H1 (cell line): ENCODE measurements around the gene DYRK2. TPM values are rescaled to one million over a fixed set of nuclear protein-coding genes. Genes with fewer than 3 reads are reported as not detected.

ENCODE experiments used
- CTCF ChIA-PET: fragments of 300-600 bp; sonication (Branson Sonifier 250); formaldehyde crosslinking; loops from one replicate; lab custom pipeline; 2021; ENCODE audit not compliant: partially characterized antibody; lab: Charles Lee
- POLR2A ChIA-PET: fragments of 300-600 bp; sonication (Branson Sonifier 250); formaldehyde crosslinking; loops from one replicate; lab custom pipeline; 2021; ENCODE audit warnings: inconsistent platforms; ENCODE audit not compliant: partially characterized antibody; lab: Charles Lee
- DNase-seq, 2 experiments: peaks; one replicate each; pipeline versions ENCODE4 v3.0.0 to v3.0.0-alpha.2; 2010 to 2022; ENCODE audit warnings: low spot score in 2 of 2, low read depth in 1 of 2, mixed read lengths in 1 of 2
- FAIRE-seq: peaks from 2 replicates; lab custom pipeline; 2011; peaks lifted over from hg19 to GRCh38; lab: Jason Lieb, UNC
- H2AFZ ChIP-seq: 2 replicates; pipeline ENCODE4 v1.8.1; 2012; ENCODE audit warnings: low read length, inconsistent platforms
- H2AK5ac ChIP-seq: 2 replicates; pipeline ENCODE4 v1.6.1; 2013; ENCODE audit warnings: low read depth, low read length
- H2BK120ac ChIP-seq: replicated peaks from 2 replicates; pipeline ENCODE3; 2013; ENCODE audit warnings: low read depth, low read length, inconsistent platforms
- H2BK12ac ChIP-seq: 2 replicates; pipeline ENCODE4 v1.6.1; 2013; ENCODE audit warnings: low read depth, low read length
- H2BK15ac ChIP-seq: 2 replicates; pipeline ENCODE4 v1.6.1; 2013; ENCODE audit warnings: low read length
- H2BK20ac ChIP-seq: 2 replicates; pipeline ENCODE4 v1.6.1; 2013; ENCODE audit warnings: low read length
- H2BK5ac ChIP-seq: 2 replicates; pipeline ENCODE4 v1.6.1; 2013; ENCODE audit warnings: low read depth, low read length
- H3K14ac ChIP-seq: 2 replicates; pipeline ENCODE4 v1.6.1; 2013; ENCODE audit warnings: inconsistent platforms; ENCODE audit not compliant: insufficient read length
- H3K18ac ChIP-seq: 2 replicates; pipeline ENCODE4 v1.6.1; 2013; ENCODE audit warnings: low read length; ENCODE audit errors: extremely low read depth
- H3K23ac ChIP-seq: 2 replicates; pipeline ENCODE4 v1.6.1; 2013; ENCODE audit warnings: inconsistent platforms; ENCODE audit not compliant: insufficient read length
- H3K23me2 ChIP-seq: 2 replicates; pipeline ENCODE4 v1.6.1; 2013; ENCODE audit warnings: low read depth, low read length
- H3K27ac ChIP-seq: 2 replicates; pipeline ENCODE4 v1.6.1; 2011; ENCODE audit warnings: low read depth, low read length, inconsistent platforms
- H3K27me3 ChIP-seq, 4 experiments: replicated peaks in 1 of 4; 1 replicate in 1 of 4; 2 replicates in 3 of 4; pipeline versions ENCODE4 v1.6.1 to v1.8.1; 2011 to 2013; ENCODE audit warnings: low read length in 3 of 4, mild to moderate bottlenecking in 3 of 4, inconsistent platforms in 2 of 4, mixed read lengths in 2 of 4, moderate library complexity in 1 of 4; ENCODE audit not compliant: control insufficient read depth in 3 of 4, insufficient read depth in 3 of 4; ENCODE audit errors: extremely low read depth in 1 of 4
- H3K36me3 ChIP-seq, 4 experiments: 2 replicates each; pipeline versions ENCODE4 v1.6.1 to v1.8.1; 2011 to 2013; ENCODE audit warnings: mild to moderate bottlenecking in 4 of 4, low read length in 3 of 4, moderate library complexity in 2 of 4, control low read depth in 1 of 4, inconsistent platforms in 1 of 4; ENCODE audit not compliant: insufficient read depth in 4 of 4, control insufficient read depth in 2 of 4
- H3K4ac ChIP-seq: replicated peaks from 2 replicates; pipeline ENCODE3; 2013; ENCODE audit warnings: low read length, low read depth, mixed read lengths, inconsistent platforms; ENCODE audit not compliant: insufficient read length
- H3K4me1 ChIP-seq, 4 experiments: replicated peaks in 1 of 4; 1 replicate in 1 of 4; 2 replicates in 3 of 4; pipeline versions ENCODE4 v1.6.1 to v1.8.1; 2011 to 2013; ENCODE audit warnings: low read length in 3 of 4, inconsistent platforms in 2 of 4, mixed read lengths in 1 of 4; ENCODE audit not compliant: insufficient read depth in 4 of 4, control insufficient read depth in 3 of 4
- H3K4me2 ChIP-seq, 2 experiments: 2 replicates each; pipeline versions ENCODE4 v1.6.1 to v1.8.1; 2011 to 2013; ENCODE audit warnings: low read depth in 2 of 2, low read length in 2 of 2, control low read depth in 1 of 2, inconsistent platforms in 1 of 2, mild to moderate bottlenecking in 1 of 2; ENCODE audit not compliant: insufficient read depth in 1 of 2
- H3K4me3 ChIP-seq, 4 experiments: fragments of 200-600, 300-600 bp in 1 of 4; sonication (generic), shearing (Covaris generic), sonication (Bioruptor Twin) in 1 of 4; 2 replicates each; pipeline versions ENCODE4 v1.5.1 to v1.8.1; 2011 to 2016; ENCODE audit warnings: low read length in 4 of 4, low read depth in 3 of 4, control low read depth in 2 of 4, inconsistent platforms in 2 of 4, mild to moderate bottlenecking in 2 of 4, mixed read lengths in 1 of 4, moderate library complexity in 1 of 4; ENCODE audit not compliant: insufficient read depth in 2 of 4; ENCODE audit errors: extremely low read depth in 1 of 4
- H3K56ac ChIP-seq: replicated peaks from 2 replicates; pipeline ENCODE3; 2013; ENCODE audit warnings: low read depth, mild to moderate bottlenecking, mixed read lengths, low read length, inconsistent platforms; ENCODE audit not compliant: insufficient read length
- H3K79me1 ChIP-seq: 2 replicates; pipeline ENCODE4 v1.6.1; 2013; ENCODE audit warnings: low read depth, low read length, control low read depth
- H3K79me2 ChIP-seq, 2 experiments: 2 replicates each; pipeline versions ENCODE4 v1.6.1 to v1.8.1; 2012 to 2013; ENCODE audit warnings: low read length in 2 of 2, mild to moderate bottlenecking in 2 of 2, inconsistent platforms in 1 of 2; ENCODE audit not compliant: insufficient read depth in 2 of 2, control insufficient read depth in 1 of 2
- H3K9ac ChIP-seq, 4 experiments: replicated peaks in 1 of 4; 1 replicate in 1 of 4; 2 replicates in 3 of 4; pipeline versions ENCODE4 v1.6.1 to v1.8.1; 2011 to 2013; ENCODE audit warnings: low read depth in 3 of 4, low read length in 3 of 4, control low read depth in 2 of 4, mild to moderate bottlenecking in 2 of 4, moderate library complexity in 2 of 4, inconsistent platforms in 1 of 4; ENCODE audit errors: extremely low read depth in 1 of 4
- H3K9me3 ChIP-seq, 2 experiments: 2 replicates each; pipeline versions ENCODE4 v1.6.1 to v1.8.1; 2012 to 2013; ENCODE audit warnings: mild to moderate bottlenecking in 2 of 2, moderate library complexity in 2 of 2, control low read depth in 1 of 2, inconsistent platforms in 1 of 2, low read depth in 1 of 2, low read length in 1 of 2, mixed read lengths in 1 of 2; ENCODE audit not compliant: insufficient read depth in 2 of 2
- H4K20me1 ChIP-seq, 2 experiments: replicated peaks in 1 of 2; 2 replicates each; pipeline versions ENCODE3 to v1.8.1; 2011 to 2013; ENCODE audit warnings: inconsistent platforms in 2 of 2, low read length in 2 of 2, mild to moderate bottlenecking in 1 of 2; ENCODE audit not compliant: insufficient read depth in 2 of 2, control insufficient read depth in 1 of 2
- H4K5ac ChIP-seq: 2 replicates; pipeline ENCODE4 v1.6.1; 2013; ENCODE audit warnings: low read length, low read depth, mixed read lengths, inconsistent platforms; ENCODE audit not compliant: insufficient read length
- H4K8ac ChIP-seq: 2 replicates; pipeline ENCODE4 v1.8.0; 2013; ENCODE audit warnings: mild to moderate bottlenecking, moderate library complexity, low read length, inconsistent platforms; ENCODE audit not compliant: insufficient read depth; ENCODE audit errors: extremely low read depth
- H4K91ac ChIP-seq: replicated peaks from 2 replicates; pipeline ENCODE3; 2013; ENCODE audit warnings: low read length, mixed read lengths, inconsistent platforms; ENCODE audit not compliant: insufficient read length
- CEBPB ChIP-seq: IDR thresholded peaks from 2 replicates; pipeline ENCODE4 v1.6.1; 2012; ENCODE audit warnings: low read depth, low read length
- GABPA ChIP-seq: IDR thresholded peaks from 2 replicates; pipeline ENCODE4 v1.6.1; 2011; ENCODE audit warnings: mild to moderate bottlenecking, low read length, moderate library complexity, borderline replicate concordance; ENCODE audit not compliant: insufficient read depth
- SP4 ChIP-seq: IDR thresholded peaks from 2 replicates; pipeline ENCODE4 v1.6.1; 2012; ENCODE audit warnings: low read length, inconsistent platforms
- WGBS, 2 experiments: shearing (Covaris generic) in 1 of 2; methylation state at CpG; one replicate each; pipeline versions ENCODE4 v1.1.6 to v1.1.7; 2013 to 2015; ENCODE audit warnings: low lambda C conversion rate in 2 of 2, mixed read lengths in 2 of 2, inconsistent platforms in 1 of 2, low coverage in 1 of 2, missing lambda C conversion rate in 1 of 2; ENCODE audit not compliant: insufficient replicate concordance in 2 of 2, insufficient coverage in 1 of 2, insufficient read length in 1 of 2; ENCODE audit errors: extremely low coverage in 1 of 2, missing lambda C conversion rate in 1 of 2; 5-methylcytosine and 5-hydroxymethylcytosine counted together
- polyA plus RNA-seq, 7 experiments: library from polyadenylated mRNA; depleted of rRNA in 3 of 7; stranded (reverse) in 5 of 7; unstranded in 2 of 7; fragments of >200 nt in 5 of 7; fragments of 200-250 nt in 2 of 7; gene quantifications; 1 replicate in 5 of 7; 2 replicates in 1 of 7; 4 replicates in 1 of 7; pipeline versions ENCODE4 v1.2.1 to v1.2.3, GENCODE V29; 2011 to 2013; ENCODE audit warnings: missing spikeins in 2 of 7, mixed read lengths in 2 of 7
- total RNA-seq: library from RNA; stranded (reverse); fragmentation: NEBNext Ultra II Directional; extraction: Animal tissue kit (Norgen Biotek cat#: 25700); gene quantifications from 2 replicates; pipeline ENCODE4 v1.2.1, GENCODE V29; 2021

The DYRK2 gene
- total and polyA plus RNA-seq, 2 of the 8 experiments (the other 6 are each of a cell fraction or from before 2014, with no cell fraction given) = 11.2 to 31.6 TPM

GRCh38 chr12:67625004-67625403, 23.5 kb upstream of the DYRK2 start:
- CTCF ChIA-PET = interaction anchor here (0.7 to 0.9 kb wide), 2 partner anchors 9 to 321 kb away, joined by 3 to 5 read pairs; no protein-coding TSS in a partner anchor
- Histone ChIP-seq H3K18ac (no peak overlapping the region), H3K4me1 (no peaks in the 10 kb centered on the region; a peak in 1 of 7 replicates), H3K4ac (no peak overlapping the region), H2BK12ac (no peak overlapping the region), H3K56ac (no peak overlapping the region), H3K36me3 (no peaks in the 10 kb centered on the region), H4K8ac (no peak overlapping the region), H4K91ac (no peak overlapping the region), H3K79me1 (no peaks in the 10 kb centered on the region), H4K20me1 (no peaks in the 10 kb centered on the region), H3K9me3 (no peaks in the 10 kb centered on the region), H2BK15ac (no peak overlapping the region), H2BK5ac (no peak overlapping the region), H2AK5ac (no peak overlapping the region), H3K9ac (no peak overlapping the region), H4K5ac (no peak overlapping the region), H3K4me2 (no peak overlapping the region), H3K23me2 (no peaks in the 10 kb centered on the region), H3K14ac (no peak overlapping the region), H3K79me2 (no peaks in the 10 kb centered on the region), H2AFZ (no peak overlapping the region), H3K23ac (no peak overlapping the region), H3K4me3 (no peak overlapping the region), H2BK120ac (no peak overlapping the region), H3K27ac (no peak overlapping the region), H3K27me3 (no peaks in the 10 kb centered on the region), H2BK20ac (no peak overlapping the region)
- TF ChIP-seq CEBPB (no peak), GABPA (no peak), SP4 (no peak)
- no peak for DNase-seq
- POLR2A ChIA-PET = no interaction called here
- FAIRE-seq = no peak
- 81% methylated on average over 1 of the region's 1 CpG; no CpG with 5 or more reads in 1 of the 2 experiments for WGBS, 2 experiments
